HepG2 (cell line): ENCODE data around the gene SMOC1. TPM values are rescaled to one million over a fixed set of nuclear protein-coding genes. Genes with fewer than 3 reads are reported as not detected.

ENCODE experiments used
- ARNT2 ChIP-seq: sonication (generic); formaldehyde crosslinking; IDR thresholded peaks from 2 replicates; pipeline ENCODE4 v1.8.0; 2022; ENCODE audit warnings: mild to moderate bottlenecking, low read depth, missing genetic modification reagents, moderate library complexity
- ATF6 ChIP-seq: sonication (generic); formaldehyde crosslinking; conservative IDR thresholded peaks from 2 replicates; pipeline ENCODE4 v1.4.0; 2020; ENCODE audit warnings: missing genetic modification reagents
- CC2D1A ChIP-seq: sonication (generic); formaldehyde crosslinking; IDR thresholded peaks from 2 replicates; pipeline ENCODE4 v1.8.1; 2023; ENCODE audit warnings: mild to moderate bottlenecking, missing genetic modification reagents
- CREB3 ChIP-seq: sonication (generic); formaldehyde crosslinking; IDR thresholded peaks from 2 replicates; pipeline ENCODE4 v1.5.0; 2020; ENCODE audit warnings: missing genetic modification reagents
- DNMT1 ChIP-seq: sonication (generic); formaldehyde crosslinking; IDR thresholded peaks from 2 replicates; pipeline ENCODE4 v1.5.1; 2020; ENCODE audit warnings: mild to moderate bottlenecking, missing genetic modification reagents
- DR1 ChIP-seq: sonication (generic); formaldehyde crosslinking; IDR thresholded peaks from 2 replicates; pipeline ENCODE4 v1.8.0; 2021; ENCODE audit warnings: mild to moderate bottlenecking, missing genetic modification reagents, inconsistent platforms
- FOXM1 ChIP-seq: sonication (generic); formaldehyde crosslinking; IDR thresholded peaks from 2 replicates; pipeline ENCODE4 v1.5.0; 2020; ENCODE audit warnings: missing genetic modification reagents
- HCFC1 ChIP-seq: fragments of 150-350 bp; IDR thresholded peaks from 2 replicates; pipeline ENCODE4 v1.6.1; 2014; ENCODE audit warnings: low read depth, low read length
- KDM5B ChIP-seq: sonication (generic); formaldehyde crosslinking; IDR thresholded peaks from 2 replicates; pipeline ENCODE4 v1.4.0; 2020; ENCODE audit warnings: missing genetic modification reagents, mild to moderate bottlenecking, borderline replicate concordance
- MTERF4 ChIP-seq: sonication (generic); formaldehyde crosslinking; IDR thresholded peaks from 2 replicates; pipeline ENCODE4 v1.8.0; 2023; ENCODE audit warnings: mild to moderate bottlenecking, missing genetic modification reagents
- NCOA2 ChIP-seq: sonication (generic); formaldehyde crosslinking; IDR thresholded peaks from 2 replicates; pipeline ENCODE4 v1.8.0; 2022; ENCODE audit warnings: inconsistent platforms
- RARA ChIP-seq: IDR thresholded peaks from 2 replicates; pipeline ENCODE4 v1.6.1; 2016; ENCODE audit warnings: missing genetic modification reagents, missing compliant biosample characterization
- RARG ChIP-seq: sonication (generic); formaldehyde crosslinking; IDR thresholded peaks from 2 replicates; pipeline ENCODE4 v1.4.0; 2020; ENCODE audit warnings: low read depth, mild to moderate bottlenecking, missing genetic modification reagents
- SAFB2 ChIP-seq: sonication (generic); formaldehyde crosslinking; IDR thresholded peaks from 2 replicates; pipeline ENCODE4 v1.5.1; 2020; ENCODE audit warnings: missing genetic modification reagents, low read depth, mild to moderate bottlenecking, borderline replicate concordance
- SCMH1 ChIP-seq: sonication (generic); formaldehyde crosslinking; IDR thresholded peaks from 2 replicates; pipeline ENCODE4 v1.9.0; 2021; ENCODE audit warnings: missing genetic modification reagents, mild to moderate bottlenecking, borderline replicate concordance
- SMC3 ChIP-seq: IDR thresholded peaks from 2 replicates; pipeline ENCODE4 v1.6.1; 2011; ENCODE audit warnings: low read length, improper control_type of control experiment
- SRSF4 ChIP-seq: fragments of 200-400 bp; formaldehyde crosslinking; IDR thresholded peaks from one replicate; pipeline ENCODE4 v1.6.1; 2018; ENCODE audit warnings: mild to moderate bottlenecking, low read depth, low read length, moderate library complexity; ENCODE audit not compliant: poor library complexity, severe bottlenecking
- TBX2 ChIP-seq: sonication (generic); formaldehyde crosslinking; IDR thresholded peaks from 2 replicates; pipeline ENCODE4 v1.5.0; 2020; ENCODE audit warnings: missing genetic modification reagents, mild to moderate bottlenecking, borderline replicate concordance
- THAP8 ChIP-seq: sonication (generic); formaldehyde crosslinking; IDR thresholded peaks from 2 replicates; pipeline ENCODE4 v1.5.1; 2020; ENCODE audit warnings: missing genetic modification reagents, mild to moderate bottlenecking, borderline replicate concordance
- ZBTB20 ChIP-seq: sonication (generic); formaldehyde crosslinking; IDR thresholded peaks from 2 replicates; pipeline ENCODE4 v1.8.1; 2023; ENCODE audit warnings: missing genetic modification reagents, low read depth, mild to moderate bottlenecking, borderline replicate concordance
- ZNF101 ChIP-seq: sonication (generic); formaldehyde crosslinking; IDR thresholded peaks from 2 replicates; pipeline ENCODE4 v1.4.0; 2020; ENCODE audit warnings: mild to moderate bottlenecking, low read depth, missing genetic modification reagents, borderline replicate concordance
- ZNF180 ChIP-seq: sonication (generic); formaldehyde crosslinking; IDR thresholded peaks from 2 replicates; pipeline ENCODE4 v1.4.0; 2020; ENCODE audit warnings: low read depth, missing genetic modification reagents, borderline replicate concordance
- ZNF44 ChIP-seq: sonication (generic); formaldehyde crosslinking; IDR thresholded peaks from 2 replicates; pipeline ENCODE4 v1.5.1; 2020; ENCODE audit warnings: mild to moderate bottlenecking, missing genetic modification reagents
- ZUFSP ChIP-seq: sonication (generic); formaldehyde crosslinking; IDR thresholded peaks from 2 replicates; pipeline ENCODE4 v1.9.0; 2021; ENCODE audit warnings: missing genetic modification reagents, mild to moderate bottlenecking, borderline replicate concordance
- polyA plus RNA-seq, 8 experiments: library from polyadenylated mRNA; depleted of rRNA in 3 of 8; stranded (reverse) in 7 of 8; unstranded in 1 of 8; fragments of >200 nt; fragmentation: Illumina TruSeq in 4 of 8; extraction: Trizol in 4 of 8; gene quantifications; 2 replicates each; pipeline versions ENCODE4 v1.2.1 to v1.2.3, GENCODE V29; 2011 to 2016; ENCODE audit warnings: low read depth in 4 of 8, missing spikeins in 1 of 8, mixed read lengths in 1 of 8; ENCODE audit not compliant: insufficient read depth in 1 of 8
- total RNA-seq, 5 experiments: library from RNA; depleted of rRNA; stranded (reverse); fragments of >200 nt; fragmentation: Illumina TruSeq; extraction: Trizol; gene quantifications; 2 replicates each; pipeline ENCODE4 v1.2.3, GENCODE V29; 2016; ENCODE audit warnings: low read depth in 1 of 5

Gene SMOC1
- total and polyA plus RNA-seq, 2 of the 13 experiments (the other 11 are each of a cell fraction or from before 2014, with no cell fraction given) = 17.8 to 35.6 TPM

- TF ChIP-seq ZNF44 (CRISPR knock-in tag) (no peak), ZNF101 (no peak), MTERF4 (CRISPR knock-in tag) (0 out of 2 replicates have a peak, but pooled peaks have one; percentile 34), FOXM1 (CRISPR knock-in tag) (peak; percentile 79), ZNF180 (no peak), SRSF4 (no peak), DR1 (CRISPR knock-in tag) (no peak), CC2D1A (CRISPR knock-in tag) (no peak), SAFB2 (CRISPR knock-in tag) (peak; percentile 48; the same call in 1 of the 2 replicates), SCMH1 (CRISPR knock-in tag) (no peak), ZBTB20 (peak; percentile 78; the same call in 1 of the 2 replicates), HCFC1 (no peak), RARG (CRISPR knock-in tag) (no peak), TBX2 (CRISPR knock-in tag) (peak; percentile 79), RARA (CRISPR knock-in tag) (peak; percentile 65), SMC3 (no peak), ZUFSP (no peak), NCOA2 (CRISPR knock-in tag) (no peak), CREB3 (CRISPR knock-in tag) (no peak), ARNT2 (CRISPR knock-in tag) (peak; percentile 68; the same call in 1 of the 2 replicates), DNMT1 (no peak), KDM5B (CRISPR knock-in tag) (peak; percentile 65), THAP8 (CRISPR knock-in tag) (no peak), ATF6 (no peak)
These were observed 29.0 kb upstream of the SMOC1 start (continued) for GRCh38 chr14:69850086-69850735.
